NCI-H2029 treated with DMSO at 0.1 percent for 48 hours (cell line): ENCODE data around the gene TOM1.
"Not testable (repeated sequence)": the region's sequence is repeated elsewhere in the genome, so short reads cannot be mapped to it uniquely, and the experiment has no call there.

Source experiments
- DNase-seq: peaks from one replicate; lab custom pipeline; 2025; lab: John Stamatoyannopoulos, UW

Gene TOM1

DNA sequence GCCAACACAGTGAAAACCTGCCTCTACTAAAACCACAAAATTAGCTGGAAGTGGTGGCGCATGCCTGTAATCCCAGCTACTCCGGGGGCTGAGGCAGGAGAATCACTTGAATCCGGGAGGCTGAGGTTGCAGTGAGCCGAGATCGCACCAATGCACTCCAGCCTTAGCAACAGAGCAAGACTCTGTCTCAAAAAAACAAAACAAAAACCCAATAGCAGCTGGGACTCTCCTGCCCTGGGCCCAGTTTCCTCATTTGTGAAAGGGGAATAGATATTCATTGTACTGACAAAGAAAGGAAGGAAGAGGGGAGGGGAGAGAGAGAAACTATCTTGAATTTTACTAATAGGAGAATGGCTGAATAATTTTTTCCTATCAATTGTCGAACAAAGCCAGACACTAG is 96.9 kb downstream of the TOM1 start:
- DNase-seq, result not testable (repeated sequence)

GRCh38 chr22:35397095-35397904 is 97.6 kb downstream of the TOM1 start:
- no peak for DNase-seq
